Neutrophil (primary cell): ENCODE results near the gene CTBP2.

ENCODE experiments used
- H3K27ac ChIP-seq: fragments of 200-600 bp; sonication (generic); 2 replicates; pipeline ENCODE4 v1.5.1; 2016; ENCODE audit warnings: mild to moderate bottlenecking, moderate library complexity
- H3K27me3 ChIP-seq: fragments of 200-600 bp; sonication (generic); 2 replicates; pipeline ENCODE4 v1.6.0; 2016; ENCODE audit warnings: mild to moderate bottlenecking
- H3K36me3 ChIP-seq: fragments of 200-600 bp; sonication (generic); 2 replicates; pipeline ENCODE4 v1.5.1; 2017
- H3K4me1 ChIP-seq, 2 experiments: fragments of 200-600 bp in 1 of 2; sonication (generic) in 1 of 2; 1 replicate in 1 of 2; 2 replicates in 1 of 2; pipeline versions ENCODE4 v1.5.1 to v1.6.1; 2013 to 2016; ENCODE audit warnings: low read depth in 1 of 2, low read length in 1 of 2, mild to moderate bottlenecking in 1 of 2, moderate library complexity in 1 of 2; ENCODE audit not compliant: control insufficient read depth in 1 of 2, insufficient read depth in 1 of 2
- H3K4me3 ChIP-seq, 2 experiments: fragments of 200-600 bp in 1 of 2; sonication (generic) in 1 of 2; 1 replicate in 1 of 2; 2 replicates in 1 of 2; pipeline ENCODE4 v1.5.1; 2013 to 2016; ENCODE audit warnings: low read depth in 1 of 2, low read length in 1 of 2, mild to moderate bottlenecking in 1 of 2, moderate library complexity in 1 of 2
- H3K9me3 ChIP-seq: fragments of 200-600 bp; sonication (generic); 2 replicates; pipeline ENCODE4 v1.5.1; 2016
- TF ChIP-seq, protein P1 (sequence below): fragments of 200-600 bp; sonication (generic); IDR thresholded peaks from 2 replicates; pipeline ENCODE4 v1.5.1; 2016; ENCODE audit warnings: antibody characterized with exemption

Gene CTBP2

DNA sequence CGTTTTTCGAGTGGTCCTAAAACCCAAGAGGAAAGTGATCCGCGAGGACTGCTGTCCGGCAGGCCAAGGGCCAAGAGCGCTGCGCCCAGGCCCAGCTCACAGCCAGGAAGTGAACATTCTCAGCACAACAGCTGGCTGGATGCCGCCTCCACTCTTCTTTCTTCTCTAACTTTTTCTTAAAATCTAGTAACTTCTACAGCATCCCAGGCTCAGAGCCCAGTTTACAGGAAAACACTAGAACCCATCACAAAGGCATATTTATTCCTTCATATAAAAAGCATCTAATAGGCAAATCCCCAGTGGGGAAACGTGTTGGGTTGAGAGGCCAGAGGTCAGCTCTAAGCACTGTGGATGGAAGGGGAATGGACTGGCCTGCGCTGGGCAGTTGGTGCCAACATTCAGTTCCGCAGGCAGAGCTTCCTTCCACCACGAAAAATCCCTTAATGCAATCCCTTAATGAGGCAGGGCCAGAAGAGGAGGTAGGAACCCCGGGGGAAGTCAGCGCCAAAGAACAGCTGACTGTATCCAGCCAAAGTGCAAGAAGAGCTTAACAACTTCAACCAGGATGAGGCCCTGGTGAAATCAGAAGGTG lies 143.7 kb downstream of the CTBP2 start:
- Histone ChIP-seq H3K9me3 (no peaks in the 10 kb centered on the region), H3K4me3 (no peak overlapping the region), H3K27ac (no peak overlapping the region), H3K4me1 (peaks cover 0 to 4% of the 10 kb centered on the region in 2 experiments), H3K27me3 (no peaks in the 10 kb centered on the region), H3K36me3 (peaks cover 36% of the 10 kb centered on the region)
- TF ChIP-seq, protein P1, sequence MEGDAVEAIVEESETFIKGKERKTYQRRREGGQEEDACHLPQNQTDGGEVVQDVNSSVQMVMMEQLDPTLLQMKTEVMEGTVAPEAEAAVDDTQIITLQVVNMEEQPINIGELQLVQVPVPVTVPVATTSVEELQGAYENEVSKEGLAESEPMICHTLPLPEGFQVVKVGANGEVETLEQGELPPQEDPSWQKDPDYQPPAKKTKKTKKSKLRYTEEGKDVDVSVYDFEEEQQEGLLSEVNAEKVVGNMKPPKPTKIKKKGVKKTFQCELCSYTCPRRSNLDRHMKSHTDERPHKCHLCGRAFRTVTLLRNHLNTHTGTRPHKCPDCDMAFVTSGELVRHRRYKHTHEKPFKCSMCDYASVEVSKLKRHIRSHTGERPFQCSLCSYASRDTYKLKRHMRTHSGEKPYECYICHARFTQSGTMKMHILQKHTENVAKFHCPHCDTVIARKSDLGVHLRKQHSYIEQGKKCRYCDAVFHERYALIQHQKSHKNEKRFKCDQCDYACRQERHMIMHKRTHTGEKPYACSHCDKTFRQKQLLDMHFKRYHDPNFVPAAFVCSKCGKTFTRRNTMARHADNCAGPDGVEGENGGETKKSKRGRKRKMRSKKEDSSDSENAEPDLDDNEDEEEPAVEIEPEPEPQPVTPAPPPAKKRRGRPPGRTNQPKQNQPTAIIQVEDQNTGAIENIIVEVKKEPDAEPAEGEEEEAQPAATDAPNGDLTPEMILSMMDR, result no peak

DNA sequence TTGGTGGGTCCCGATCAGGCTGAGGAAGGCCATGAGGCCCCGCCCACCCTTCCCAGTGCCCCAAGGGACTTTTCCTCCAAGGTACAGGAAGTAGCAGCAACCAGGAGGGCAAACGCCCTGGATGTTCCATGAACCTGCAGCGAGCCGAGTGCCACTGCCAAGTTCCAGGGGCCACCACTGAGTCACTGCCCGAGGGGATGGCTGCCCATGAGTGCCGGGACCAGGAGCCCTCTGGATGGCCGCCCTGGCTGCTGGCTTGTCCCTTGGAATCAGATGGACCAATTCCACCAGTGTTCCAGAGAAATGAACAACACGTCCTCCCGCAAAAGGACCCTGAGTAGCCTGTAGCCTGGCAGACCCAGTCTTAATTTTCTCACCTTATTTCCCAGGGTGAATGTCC lies 144.2 kb downstream of the CTBP2 start:
- no peak overlapping the region for H3K4me3 ChIP-seq
- peaks cover 42% of the 10 kb centered on the region for H3K36me3 ChIP-seq
- TF ChIP-seq, protein P1, result no peak
- H3K27me3 ChIP-seq, result no peaks in the 10 kb centered on the region
- H3K9me3 ChIP-seq, result no peaks in the 10 kb centered on the region
- no peak overlapping the region for H3K27ac ChIP-seq
- H3K4me1 ChIP-seq, result peaks cover 0 to 4% of the 10 kb centered on the region in 2 experiments

DNA sequence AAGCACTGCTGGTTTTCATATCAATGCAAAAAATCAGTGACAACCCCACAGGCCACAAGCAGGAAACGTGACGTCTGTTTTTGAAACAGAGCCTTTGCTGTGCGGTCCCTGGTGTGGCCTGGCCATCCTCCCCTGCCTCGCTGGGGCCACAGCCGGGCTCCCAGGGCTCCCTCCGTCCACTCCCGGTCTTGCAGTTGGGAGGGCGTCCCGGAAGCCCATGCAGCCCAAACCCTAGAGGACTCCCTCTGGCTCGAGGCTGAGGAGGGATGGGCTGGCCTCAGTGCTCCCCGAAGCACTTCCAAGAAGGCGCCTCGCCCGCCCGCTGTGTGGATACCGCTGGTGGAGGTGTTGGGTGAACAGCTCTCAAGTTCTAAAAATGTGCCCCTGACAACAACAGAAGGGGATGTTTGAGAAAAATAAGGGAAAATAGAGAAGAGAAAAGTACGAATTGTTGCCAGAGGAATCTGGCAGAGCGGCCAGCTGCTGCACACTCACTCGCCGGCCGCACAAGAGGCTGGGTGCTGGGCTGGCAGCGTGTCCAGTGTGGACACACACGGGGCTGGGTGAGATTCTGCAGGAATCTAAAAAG lies 144.9 kb downstream of the CTBP2 start:
- Histone ChIP-seq H3K4me1 (peaks cover 0 to 4% of the 10 kb centered on the region in 2 experiments), H3K27ac (no peak overlapping the region), H3K36me3 (peaks cover 42% of the 10 kb centered on the region), H3K4me3 (no peak overlapping the region), H3K9me3 (no peaks in the 10 kb centered on the region), H3K27me3 (no peaks in the 10 kb centered on the region)
- TF ChIP-seq, protein P1, result no peak

DNA sequence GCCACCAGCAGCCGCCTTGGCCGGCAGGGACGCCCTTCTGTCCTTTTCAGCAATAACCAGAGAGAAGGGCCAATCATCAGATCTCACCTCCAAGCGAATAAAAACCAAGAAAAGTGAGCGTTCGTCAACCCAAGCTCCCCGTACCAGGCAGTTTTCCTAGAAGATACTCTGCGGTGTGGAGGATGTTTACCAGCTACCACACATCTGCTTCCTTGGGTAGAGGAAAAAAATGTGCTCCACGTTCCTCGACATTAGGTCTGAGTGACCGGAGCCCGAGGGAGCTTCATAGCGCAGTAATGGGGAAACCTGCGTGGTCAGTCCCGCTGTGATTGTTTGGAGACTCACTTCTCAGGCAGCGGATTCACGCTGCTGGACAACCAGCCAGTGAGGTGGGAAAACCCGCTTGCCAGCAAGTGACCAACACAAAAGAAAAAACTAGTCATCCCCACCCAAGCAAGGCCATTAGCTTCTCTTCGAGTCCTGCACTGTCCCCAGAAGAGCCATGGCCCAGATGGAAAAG lies 145.5 kb downstream of the CTBP2 start:
- Histone ChIP-seq H3K36me3 (peaks cover 42% of the 10 kb centered on the region), H3K27ac (no peak overlapping the region), H3K9me3 (no peaks in the 10 kb centered on the region), H3K27me3 (no peaks in the 10 kb centered on the region), H3K4me3 (no peak overlapping the region), H3K4me1 (peaks cover 0 to 4% of the 10 kb centered on the region in 2 experiments)
- TF ChIP-seq, protein P1, result no peak

DNA sequence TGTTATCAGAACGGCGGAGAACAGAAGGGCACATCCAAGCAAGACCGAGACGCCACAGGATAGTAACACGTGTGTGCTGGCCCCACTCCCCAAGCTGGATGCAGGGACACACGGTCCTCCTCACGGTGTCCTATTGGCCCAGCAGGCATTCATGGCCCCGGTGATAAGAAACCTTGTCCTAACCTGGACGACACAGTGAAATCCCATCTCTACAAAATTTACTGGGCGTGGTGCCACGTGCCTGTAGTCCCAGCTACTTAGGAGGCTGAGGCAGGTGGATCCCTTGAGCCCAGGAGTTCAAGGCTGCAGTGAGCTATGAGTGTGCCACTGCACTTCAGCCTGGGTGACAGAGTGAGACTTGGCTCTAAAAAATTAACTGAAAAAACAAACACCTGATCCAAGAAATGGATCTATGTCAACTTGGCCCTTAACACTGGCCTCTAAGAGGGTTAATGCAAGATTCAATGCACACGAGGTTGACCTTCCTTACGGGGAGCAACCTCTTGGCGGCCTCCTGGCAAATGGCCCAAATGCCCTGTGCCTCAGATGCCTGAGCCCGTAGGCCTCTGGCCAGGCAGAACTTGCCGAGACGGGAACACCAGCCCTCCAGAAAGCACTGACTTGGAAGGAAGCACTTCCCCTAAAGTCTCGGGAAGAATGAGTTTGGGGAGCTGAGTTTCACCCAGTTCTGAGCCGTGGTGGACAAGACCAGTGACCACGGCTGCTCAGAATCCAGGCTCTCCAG lies 146.1 kb downstream of the CTBP2 start:
- Histone ChIP-seq H3K27ac (no peak overlapping the region), H3K9me3 (no peaks in the 10 kb centered on the region), H3K4me1 (peaks cover 2 to 10% of the 10 kb centered on the region in 2 experiments), H3K27me3 (no peaks in the 10 kb centered on the region), H3K4me3 (no peak overlapping the region), H3K36me3 (peaks cover 42% of the 10 kb centered on the region)
- TF ChIP-seq, protein P1, result no peak
